ENCODE data around the gene GET3. TPM values are rescaled to one million over a fixed set of nuclear protein-coding genes. Genes with fewer than 3 reads are reported as not detected.

Gene GET3
- total and polyA plus RNA-seq, 2 of the 13 experiments (the other 11 are each of a cell fraction or from before 2014, with no cell fraction given), result 57.7 to 59.4 TPM

DNA sequence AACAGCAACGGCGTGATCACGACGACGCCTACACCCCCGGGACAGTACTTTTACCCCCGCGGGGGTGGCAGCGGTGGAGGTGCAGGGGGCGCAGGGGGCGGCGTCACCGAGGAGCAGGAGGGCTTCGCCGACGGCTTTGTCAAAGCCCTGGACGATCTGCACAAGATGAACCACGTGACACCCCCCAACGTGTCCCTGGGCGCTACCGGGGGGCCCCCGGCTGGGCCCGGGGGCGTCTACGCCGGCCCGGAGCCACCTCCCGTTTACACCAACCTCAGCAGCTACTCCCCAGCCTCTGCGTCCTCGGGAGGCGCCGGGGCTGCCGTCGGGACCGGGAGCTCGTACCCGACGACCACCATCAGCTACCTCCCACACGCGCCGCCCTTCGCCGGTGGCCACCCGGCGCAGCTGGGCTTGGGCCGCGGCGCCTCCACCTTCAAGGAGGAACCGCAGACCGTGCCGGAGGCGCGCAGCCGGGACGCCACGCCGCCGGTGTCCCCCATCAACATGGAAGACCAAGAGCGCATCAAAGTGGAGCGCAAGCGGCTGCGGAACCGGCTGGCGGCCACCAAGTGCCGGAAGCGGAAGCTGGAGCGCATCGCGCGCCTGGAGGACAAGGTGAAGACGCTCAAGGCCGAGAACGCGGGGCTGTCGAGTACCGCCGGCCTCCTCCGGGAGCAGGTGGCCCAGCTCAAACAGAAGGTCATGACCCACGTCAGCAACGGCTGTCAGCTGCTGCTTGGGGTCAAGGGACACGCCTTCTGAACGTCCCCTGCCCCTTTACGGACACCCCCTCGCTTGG, 55.0 kb downstream of the GET3 start (continued):
- TF ChIP-seq ZNF329 (CRISPR knock-in tag; IDR thresholded peaks at IDR 0.05; ENCODE audit: low read depth), result no peak
- TF ChIP-seq CBX2 (IDR thresholded peaks at IDR 0.05; ENCODE audit: low read depth, low read length), result no peak
- TF ChIP-seq CBX2 (CRISPR knock-in tag; IDR thresholded peaks at IDR 0.05; ENCODE audit: low read depth), result no peak
- TF ChIP-seq MTF2 (CRISPR knock-in tag; IDR thresholded peaks at IDR 0.05; ENCODE audit: borderline replicate concordance), result no peak
- peak; percentile 61; the same call in 1 of the 2 replicates for TF ChIP-seq NKX3-1 (CRISPR knock-in tag; IDR thresholded peaks at IDR 0.05)
- TF ChIP-seq, protein P1, sequence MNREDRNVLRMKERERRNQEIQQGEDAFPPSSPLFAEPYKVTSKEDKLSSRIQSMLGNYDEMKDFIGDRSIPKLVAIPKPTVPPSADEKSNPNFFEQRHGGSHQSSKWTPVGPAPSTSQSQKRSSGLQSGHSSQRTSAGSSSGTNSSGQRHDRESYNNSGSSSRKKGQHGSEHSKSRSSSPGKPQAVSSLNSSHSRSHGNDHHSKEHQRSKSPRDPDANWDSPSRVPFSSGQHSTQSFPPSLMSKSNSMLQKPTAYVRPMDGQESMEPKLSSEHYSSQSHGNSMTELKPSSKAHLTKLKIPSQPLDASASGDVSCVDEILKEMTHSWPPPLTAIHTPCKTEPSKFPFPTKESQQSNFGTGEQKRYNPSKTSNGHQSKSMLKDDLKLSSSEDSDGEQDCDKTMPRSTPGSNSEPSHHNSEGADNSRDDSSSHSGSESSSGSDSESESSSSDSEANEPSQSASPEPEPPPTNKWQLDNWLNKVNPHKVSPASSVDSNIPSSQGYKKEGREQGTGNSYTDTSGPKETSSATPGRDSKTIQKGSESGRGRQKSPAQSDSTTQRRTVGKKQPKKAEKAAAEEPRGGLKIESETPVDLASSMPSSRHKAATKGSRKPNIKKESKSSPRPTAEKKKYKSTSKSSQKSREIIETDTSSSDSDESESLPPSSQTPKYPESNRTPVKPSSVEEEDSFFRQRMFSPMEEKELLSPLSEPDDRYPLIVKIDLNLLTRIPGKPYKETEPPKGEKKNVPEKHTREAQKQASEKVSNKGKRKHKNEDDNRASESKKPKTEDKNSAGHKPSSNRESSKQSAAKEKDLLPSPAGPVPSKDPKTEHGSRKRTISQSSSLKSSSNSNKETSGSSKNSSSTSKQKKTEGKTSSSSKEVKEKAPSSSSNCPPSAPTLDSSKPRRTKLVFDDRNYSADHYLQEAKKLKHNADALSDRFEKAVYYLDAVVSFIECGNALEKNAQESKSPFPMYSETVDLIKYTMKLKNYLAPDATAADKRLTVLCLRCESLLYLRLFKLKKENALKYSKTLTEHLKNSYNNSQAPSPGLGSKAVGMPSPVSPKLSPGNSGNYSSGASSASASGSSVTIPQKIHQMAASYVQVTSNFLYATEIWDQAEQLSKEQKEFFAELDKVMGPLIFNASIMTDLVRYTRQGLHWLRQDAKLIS (CRISPR knock-in tag; IDR thresholded peaks at IDR 0.05), result no peak
- TF ChIP-seq ZNF792 (CRISPR knock-in tag; IDR thresholded peaks at IDR 0.05), result peak; percentile 40; the same call in 1 of the 2 replicates
- peak; percentile 47; the same call in 1 of the 2 replicates for TF ChIP-seq POGZ (CRISPR knock-in tag; IDR thresholded peaks at IDR 0.05)
- 0 out of 2 replicates have a peak, but pooled peaks have one; percentile 46 for TF ChIP-seq SIN3A (IDR thresholded peaks at IDR 0.05; ENCODE audit: borderline replicate concordance, low read depth, low read length)
- TF ChIP-seq ZNF253 (CRISPR knock-in tag; IDR thresholded peaks at IDR 0.05; ENCODE audit: borderline replicate concordance), result peak; percentile 72; the same call in 1 of the 2 replicates
- peak; percentile 93 for TF ChIP-seq ARNT2 (CRISPR knock-in tag; IDR thresholded peaks at IDR 0.05; ENCODE audit: low read depth)
- TF ChIP-seq TAF15 (IDR thresholded peaks at IDR 0.05; ENCODE audit: low read depth, low read length, poor library complexity, severe bottlenecking), result no peak
- TF ChIP-seq ZC3H13 (CRISPR knock-in tag; IDR thresholded peaks at IDR 0.05), result peak; percentile 95
- TF ChIP-seq ZNF260 (CRISPR knock-in tag; IDR thresholded peaks at IDR 0.05; ENCODE audit: borderline replicate concordance, low read depth), result no peak
- 0 out of 2 replicates have a peak, but pooled peaks have one; percentile 75 for TF ChIP-seq KDM2A (CRISPR knock-in tag; IDR thresholded peaks at IDR 0.05; ENCODE audit: borderline replicate concordance, low read depth)
- TF ChIP-seq, protein P2, sequence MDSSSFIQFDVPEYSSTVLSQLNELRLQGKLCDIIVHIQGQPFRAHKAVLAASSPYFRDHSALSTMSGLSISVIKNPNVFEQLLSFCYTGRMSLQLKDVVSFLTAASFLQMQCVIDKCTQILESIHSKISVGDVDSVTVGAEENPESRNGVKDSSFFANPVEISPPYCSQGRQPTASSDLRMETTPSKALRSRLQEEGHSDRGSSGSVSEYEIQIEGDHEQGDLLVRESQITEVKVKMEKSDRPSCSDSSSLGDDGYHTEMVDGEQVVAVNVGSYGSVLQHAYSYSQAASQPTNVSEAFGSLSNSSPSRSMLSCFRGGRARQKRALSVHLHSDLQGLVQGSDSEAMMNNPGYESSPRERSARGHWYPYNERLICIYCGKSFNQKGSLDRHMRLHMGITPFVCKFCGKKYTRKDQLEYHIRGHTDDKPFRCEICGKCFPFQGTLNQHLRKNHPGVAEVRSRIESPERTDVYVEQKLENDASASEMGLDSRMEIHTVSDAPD (CRISPR knock-in tag; IDR thresholded peaks at IDR 0.05), result 0 out of 2 replicates have a peak, but pooled peaks have one; percentile 40
- peak; percentile 86 for TF ChIP-seq ZNF703 (CRISPR knock-in tag; IDR thresholded peaks at IDR 0.05; ENCODE audit: borderline replicate concordance)
- no peak for TF ChIP-seq SSRP1 (CRISPR knock-in tag; IDR thresholded peaks at IDR 0.05)
- TF ChIP-seq GFI1 (CRISPR knock-in tag; IDR thresholded peaks at IDR 0.05; ENCODE audit: borderline replicate concordance), result peak; percentile 32; the same call in 1 of the 2 replicates
- TF ChIP-seq, protein P3, sequence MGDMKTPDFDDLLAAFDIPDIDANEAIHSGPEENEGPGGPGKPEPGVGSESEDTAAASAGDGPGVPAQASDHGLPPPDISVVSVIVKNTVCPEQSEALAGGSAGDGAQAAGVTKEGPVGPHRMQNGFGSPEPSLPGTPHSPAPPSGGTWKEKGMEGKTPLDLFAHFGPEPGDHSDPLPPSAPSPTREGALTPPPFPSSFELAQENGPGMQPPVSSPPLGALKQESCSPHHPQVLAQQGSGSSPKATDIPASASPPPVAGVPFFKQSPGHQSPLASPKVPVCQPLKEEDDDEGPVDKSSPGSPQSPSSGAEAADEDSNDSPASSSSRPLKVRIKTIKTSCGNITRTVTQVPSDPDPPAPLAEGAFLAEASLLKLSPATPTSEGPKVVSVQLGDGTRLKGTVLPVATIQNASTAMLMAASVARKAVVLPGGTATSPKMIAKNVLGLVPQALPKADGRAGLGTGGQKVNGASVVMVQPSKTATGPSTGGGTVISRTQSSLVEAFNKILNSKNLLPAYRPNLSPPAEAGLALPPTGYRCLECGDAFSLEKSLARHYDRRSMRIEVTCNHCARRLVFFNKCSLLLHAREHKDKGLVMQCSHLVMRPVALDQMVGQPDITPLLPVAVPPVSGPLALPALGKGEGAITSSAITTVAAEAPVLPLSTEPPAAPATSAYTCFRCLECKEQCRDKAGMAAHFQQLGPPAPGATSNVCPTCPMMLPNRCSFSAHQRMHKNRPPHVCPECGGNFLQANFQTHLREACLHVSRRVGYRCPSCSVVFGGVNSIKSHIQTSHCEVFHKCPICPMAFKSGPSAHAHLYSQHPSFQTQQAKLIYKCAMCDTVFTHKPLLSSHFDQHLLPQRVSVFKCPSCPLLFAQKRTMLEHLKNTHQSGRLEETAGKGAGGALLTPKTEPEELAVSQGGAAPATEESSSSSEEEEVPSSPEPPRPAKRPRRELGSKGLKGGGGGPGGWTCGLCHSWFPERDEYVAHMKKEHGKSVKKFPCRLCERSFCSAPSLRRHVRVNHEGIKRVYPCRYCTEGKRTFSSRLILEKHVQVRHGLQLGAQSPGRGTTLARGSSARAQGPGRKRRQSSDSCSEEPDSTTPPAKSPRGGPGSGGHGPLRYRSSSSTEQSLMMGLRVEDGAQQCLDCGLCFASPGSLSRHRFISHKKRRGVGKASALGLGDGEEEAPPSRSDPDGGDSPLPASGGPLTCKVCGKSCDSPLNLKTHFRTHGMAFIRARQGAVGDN (CRISPR knock-in tag; IDR thresholded peaks at IDR 0.05), result peak; percentile 94

Measured in HepG2 (cell line).